NB4 (cell line): ENCODE results near the gene INSC.
A peak's percentile ranks its signal among the peaks of the same experiment; 100 is the strongest.

Source experiments
- CTCF ChIP-seq: IDR thresholded peaks from one replicate; pipeline ENCODE4 v1.5.1; 2012; ENCODE audit warnings: low read depth, low read length
- MAX ChIP-seq: IDR thresholded peaks from 2 replicates; pipeline ENCODE4 v1.6.1; 2011; ENCODE audit warnings: low read depth, low read length
- POLR2A ChIP-seq: IDR thresholded peaks from 2 replicates; pipeline ENCODE4 v1.6.1; 2011; ENCODE audit warnings: mild to moderate bottlenecking; ENCODE audit not compliant: insufficient read length; ENCODE audit errors: extremely low read depth

DNA sequence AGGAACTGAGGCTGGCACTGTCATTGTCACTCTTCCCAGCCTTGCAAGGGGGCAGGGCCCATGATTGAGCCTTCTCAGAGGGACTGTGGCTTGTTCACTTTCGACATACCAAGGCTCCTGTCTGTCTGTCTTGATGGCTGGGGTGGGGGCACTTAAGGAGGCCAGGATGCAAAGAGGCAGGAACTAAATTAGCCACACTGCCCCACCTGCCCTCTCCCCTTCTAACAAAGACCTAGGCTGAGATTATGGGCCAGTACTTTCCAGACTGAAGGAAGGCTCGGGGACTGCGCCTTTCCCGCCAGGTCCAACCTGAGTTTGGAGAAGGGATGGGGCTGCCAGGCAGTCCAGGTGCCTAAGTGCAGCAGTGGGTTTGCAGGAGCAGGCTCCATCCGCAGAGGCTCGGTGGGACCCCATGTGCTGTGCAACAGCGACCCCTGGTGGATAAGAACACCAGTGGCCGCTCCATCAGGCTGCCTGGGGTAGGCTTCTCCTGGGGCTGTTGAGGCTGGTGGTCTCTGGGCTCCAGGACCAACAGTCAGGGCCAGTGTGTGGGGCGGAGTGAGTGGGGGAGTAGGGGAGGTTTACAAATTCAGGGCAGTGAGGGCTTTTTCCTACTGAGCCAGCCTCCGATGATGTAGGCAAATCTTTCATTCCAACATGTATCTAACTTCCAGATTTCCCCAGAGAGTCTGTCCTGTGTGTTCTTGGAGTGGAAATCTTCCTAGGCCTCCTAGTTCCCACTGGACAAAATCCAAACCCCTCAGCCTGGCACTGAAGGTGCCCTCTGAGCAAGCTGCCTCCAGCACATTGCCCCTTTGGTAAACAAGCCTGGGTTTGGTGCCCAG is 93.9 kb downstream of the INSC start:
- peak; percentile 75 for TF ChIP-seq CTCF
- TF ChIP-seq MAX = peak; percentile 59; the same call in 1 of the 2 replicates
- TF ChIP-seq POLR2A = no peak
